ENCODE results near the gene PADI4.

GRCh38 chr1:17277511-17278159 is 30.4 kb upstream of the PADI4 start:
- TF ChIP-seq POLR2AphosphoS5 (IDR thresholded peaks at IDR 0.05; ENCODE audit: low read depth, low read length) (no peak), POLR2A (IDR thresholded peaks at IDR 0.05; ENCODE audit: low read depth, low read length) (no peak)

Measured in GM12891 (cell line).